HG03175 (cell line): ENCODE data around the gene F9.
"Not testable (repeated sequence)": the region's sequence is repeated elsewhere in the genome, so short reads cannot be mapped to it uniquely, and the experiment has no call there.

Experiments used
- ATAC-seq: cut with Tn5 transposase; IDR thresholded peaks from one replicate; pipeline ENCODE4 v1.9.1; 2021; ENCODE audit warnings: mild to moderate bottlenecking, moderate library complexity; ENCODE audit not compliant: unreplicated experiment

The F9 gene

GRCh38 chrX:139530550-139530949 lies at the start of gene F9:
TSS of gene F9 (plus strand) at chrX:139530739. CDS start at chrX:139530765, 26 bp downstream.
- no peak for ATAC-seq

GRCh38 chrX:139483699-139484098 lies 46.8 kb upstream of the F9 start:
- no peak for ATAC-seq

DNA sequence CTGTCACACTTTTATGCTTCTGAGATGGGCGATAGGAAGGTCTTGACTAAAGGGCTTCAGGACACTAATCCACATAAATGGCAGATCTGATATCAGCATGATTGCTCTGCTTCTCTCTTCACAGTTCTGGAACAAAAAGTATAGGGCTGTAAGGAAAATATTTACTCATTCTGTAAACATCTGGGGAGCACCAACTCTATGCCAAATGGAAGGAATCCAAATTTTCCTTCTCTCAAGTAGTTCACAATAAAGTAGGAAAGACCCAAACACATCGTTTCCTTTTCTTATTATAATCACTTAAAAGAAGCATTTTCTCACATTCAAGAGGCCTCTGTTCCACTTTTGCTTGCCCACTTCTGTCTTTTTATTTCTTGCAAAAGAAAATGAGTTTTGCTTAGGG lies 45.9 kb upstream of the F9 start:
- no peak for ATAC-seq

GRCh38 chrX:139495324-139495723 lies 35.2 kb upstream of the F9 start:
- ATAC-seq, result no peak

- no peak for ATAC-seq
Measured at GRCh38 chrX:139506333-139506732, 24.2 kb upstream of the F9 start.

DNA sequence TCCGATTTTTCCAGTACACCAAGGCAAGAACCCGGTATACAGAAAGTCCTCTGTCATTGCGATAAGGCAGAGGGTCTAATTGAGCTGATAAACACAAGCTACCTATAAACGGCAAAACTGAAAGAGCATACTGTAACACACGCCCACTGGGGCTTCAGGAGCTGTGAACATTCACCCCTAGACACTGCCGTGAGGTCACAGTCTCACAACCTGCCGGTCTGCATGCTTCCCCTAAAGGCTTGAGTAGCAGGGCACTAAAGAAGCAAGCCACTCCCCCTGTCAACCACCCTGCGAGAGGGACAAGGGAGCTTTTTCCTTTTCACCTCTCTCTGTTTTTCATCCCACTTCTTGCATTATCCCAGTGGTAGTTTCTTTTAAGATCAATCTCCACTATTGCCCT lies 22.4 kb upstream of the F9 start:
- no peak for ATAC-seq

DNA sequence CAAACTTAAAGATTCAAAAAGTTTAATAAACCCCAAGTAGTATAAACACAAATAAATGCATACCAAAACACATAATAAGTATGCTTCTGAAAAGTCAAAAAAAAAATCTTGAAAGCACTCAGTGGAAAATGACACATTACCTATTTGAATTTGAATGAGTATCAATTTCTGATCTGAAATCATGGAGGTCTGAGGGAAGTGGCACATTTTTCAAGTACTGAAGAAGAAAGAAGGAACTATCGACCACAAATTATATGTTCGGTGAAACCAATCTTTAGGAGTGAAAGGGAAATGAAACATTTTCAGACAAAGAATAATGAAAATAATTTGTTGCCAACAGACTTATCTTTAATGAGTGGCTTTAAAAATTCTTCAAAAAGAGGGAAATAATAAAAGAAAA lies 12.1 kb upstream of the F9 start:
- no peak for ATAC-seq

DNA sequence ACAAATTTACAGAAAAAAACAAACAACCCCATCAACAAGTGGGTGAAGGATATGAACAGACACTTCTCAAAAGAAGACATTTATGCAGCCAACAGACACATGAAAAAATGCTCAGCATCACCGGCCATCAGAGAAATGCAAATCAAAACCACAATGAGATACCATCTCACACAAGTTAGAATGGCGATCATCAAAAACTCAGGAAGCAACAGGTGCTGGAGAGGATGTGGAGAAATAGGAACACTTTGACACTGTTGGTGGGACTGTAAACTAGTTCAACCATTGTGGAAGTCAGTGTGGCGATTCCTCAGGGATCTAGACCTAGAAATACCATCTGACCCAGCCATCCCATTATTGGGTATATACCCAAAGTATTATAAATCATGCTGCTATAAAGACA lies 1.7 kb upstream of the F9 start:
- ATAC-seq, result not testable (repeated sequence)

DNA sequence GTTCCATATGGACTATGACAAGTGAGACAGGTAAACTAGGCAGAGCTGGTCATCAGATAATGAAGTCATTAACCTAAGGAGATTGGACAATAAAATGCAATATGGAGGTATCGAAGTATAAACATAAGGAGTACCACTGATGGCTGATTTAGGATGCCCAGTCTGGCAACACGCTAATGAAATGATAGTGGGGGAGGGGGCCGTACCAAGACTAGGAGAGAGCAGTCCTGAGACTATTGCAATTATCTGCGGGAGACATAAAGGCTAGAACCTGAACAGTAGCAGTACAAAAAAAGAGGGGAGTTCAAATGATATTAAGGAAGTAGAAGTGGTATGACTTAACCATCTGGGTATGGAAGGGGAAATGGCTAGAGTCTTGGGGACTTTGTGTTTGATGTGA lies 2.3 kb downstream of the F9 start:
- ATAC-seq, result no peak

- ATAC-seq, result no peak
Measured at GRCh38 chrX:139533444-139533843, 2.9 kb downstream of the F9 start.

DNA sequence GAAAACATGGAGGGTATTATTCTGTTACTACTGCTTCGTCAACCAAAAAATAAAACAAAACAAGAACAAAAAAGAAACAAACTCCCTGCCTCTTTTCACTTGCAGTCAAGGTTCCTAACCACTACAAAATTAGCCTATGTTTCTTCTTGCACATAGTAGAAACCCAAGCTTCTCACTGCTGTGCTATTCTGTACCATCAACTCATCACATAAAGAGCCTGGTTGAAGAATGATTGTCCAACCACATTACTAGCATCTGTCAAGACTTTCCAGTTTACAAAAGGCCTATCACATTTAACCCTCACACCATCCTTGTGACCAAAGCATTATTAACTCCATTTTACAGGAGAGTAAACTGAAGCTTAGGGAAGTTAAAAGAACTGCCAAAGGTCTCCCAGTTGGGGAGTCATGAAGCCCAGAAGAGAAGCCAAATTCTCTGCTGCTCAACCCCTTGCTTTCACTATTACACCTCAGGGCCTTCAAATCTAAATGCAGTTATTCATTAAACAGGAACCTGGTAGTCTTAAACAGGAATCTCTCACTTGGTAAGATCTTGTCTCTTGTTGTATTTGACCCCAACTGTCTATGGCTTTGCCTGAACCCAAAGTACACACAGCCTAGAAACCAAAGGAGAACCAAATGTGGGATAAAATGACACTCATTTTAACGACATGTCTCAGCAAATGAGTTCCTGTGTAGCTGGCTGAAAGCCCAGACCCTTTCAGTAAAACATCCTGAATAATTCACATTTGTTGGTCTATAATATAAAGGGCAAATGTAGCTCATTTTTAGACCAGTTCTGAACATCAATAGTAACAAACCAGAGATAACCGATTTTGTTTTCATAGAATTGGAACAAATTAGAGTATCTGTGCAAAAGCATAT lies 8.6 kb downstream of the F9 start:
- ATAC-seq, result peak; percentile 95

GRCh38 chrX:139542652-139543051 lies 12.1 kb downstream of the F9 start:
- ATAC-seq, result no peak

DNA sequence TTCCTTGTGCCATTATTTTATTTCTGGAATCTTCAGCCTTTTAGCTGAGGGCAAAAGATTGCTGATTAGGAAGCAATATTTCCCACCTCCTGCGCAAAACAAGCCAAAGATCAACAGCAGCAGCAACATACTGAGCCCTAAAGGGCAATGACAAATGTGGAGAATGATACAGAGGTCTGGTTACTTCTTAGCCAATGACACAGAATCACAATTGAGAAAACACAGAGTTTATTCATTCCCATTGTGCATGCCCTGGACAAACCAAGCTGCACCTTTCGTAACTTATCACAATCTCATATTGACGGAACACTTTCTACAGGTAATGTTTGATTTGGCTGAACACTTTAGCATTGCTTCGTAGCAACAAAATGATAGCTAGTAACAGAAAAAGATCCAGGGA lies 13.4 kb downstream of the F9 start:
- no peak for ATAC-seq

- ATAC-seq, result no peak
Measured at GRCh38 chrX:139544591-139544990, 14.1 kb downstream of the F9 start.

GRCh38 chrX:139554376-139554775 lies 23.8 kb downstream of the F9 start:
- ATAC-seq, result peak; percentile 36

GRCh38 chrX:139554991-139555675 lies 24.6 kb downstream of the F9 start:
- ATAC-seq, result no peak

- peak; percentile 85 for ATAC-seq
Measured at GRCh38 chrX:139559383-139560042, 29.0 kb downstream of the F9 start.

DNA sequence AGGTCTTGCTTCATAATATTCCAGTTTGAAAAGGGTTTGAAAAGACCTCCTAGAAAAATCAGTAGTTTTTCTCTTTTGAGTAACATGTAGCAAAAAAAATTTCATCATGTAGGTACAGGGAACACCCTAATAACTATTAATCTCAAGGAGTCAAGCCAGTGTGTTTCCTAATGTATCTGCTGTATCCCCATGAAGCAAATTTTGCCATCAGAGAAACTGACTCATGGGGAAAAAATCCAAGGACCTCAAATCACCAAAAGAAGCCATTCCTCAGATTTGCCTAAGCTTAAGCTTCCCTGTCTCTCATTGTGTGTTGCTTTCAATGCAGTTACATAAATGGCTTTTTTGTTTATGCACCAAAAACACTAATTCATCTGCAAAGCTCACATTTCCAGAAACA lies 29.7 kb downstream of the F9 start:
- no peak for ATAC-seq

DNA sequence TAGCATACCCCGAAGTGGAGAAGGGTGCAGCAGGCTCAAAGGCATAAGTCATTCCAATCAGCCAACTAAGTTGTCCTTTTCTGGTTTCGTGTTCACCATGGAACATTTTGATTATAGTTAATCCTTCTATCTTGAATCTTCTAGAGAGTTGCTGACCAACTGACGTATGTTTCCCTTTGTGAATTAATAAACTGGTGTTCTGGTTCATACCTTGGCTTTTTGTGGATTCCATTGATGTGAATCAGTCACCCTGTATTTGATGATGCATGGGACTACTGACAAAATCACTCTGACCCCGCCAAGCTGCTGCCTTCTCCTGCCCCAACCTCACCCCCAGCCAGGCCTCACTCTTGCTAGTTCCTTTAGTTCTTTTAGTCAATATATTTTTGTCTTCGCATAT lies 32.7 kb downstream of the F9 start:
- no peak for ATAC-seq

- ATAC-seq, result no peak
Measured at GRCh38 chrX:139566981-139567380, 36.4 kb downstream of the F9 start.

DNA sequence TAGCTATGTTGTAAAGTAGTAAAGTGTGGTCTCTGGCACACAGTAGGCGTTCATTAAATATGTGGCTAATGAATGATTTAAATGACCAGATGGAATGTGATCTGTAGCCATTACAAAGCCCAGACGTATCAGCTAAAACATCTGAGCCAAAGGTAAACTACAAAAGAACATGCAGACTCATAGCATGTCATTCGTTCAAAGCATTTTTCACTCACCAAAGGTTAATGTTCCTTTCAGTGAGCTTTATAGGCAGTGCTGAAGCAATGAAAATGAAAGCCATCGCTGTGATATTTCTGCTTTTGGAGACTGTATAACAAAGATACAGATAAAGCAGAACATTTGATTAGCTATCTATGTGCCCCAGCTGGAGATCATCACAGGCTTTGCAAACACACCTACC lies 50.5 kb downstream of the F9 start:
- no peak for ATAC-seq

GRCh38 chrX:139585613-139586012 lies 55.1 kb downstream of the F9 start:
- no peak for ATAC-seq
